Cardiac fibroblast (primary cell): ENCODE data around the gene SPO11.

Experiments
- DNase-seq, 2 donors: peaks; one replicate each; pipeline versions ENCODE4 v3.0.0 to v3.0.0-alpha.2; 2010; ENCODE audit warnings: low read depth in 2 of 2
- H3K4me3 ChIP-seq, 2 donors: replicated peaks in 1 of 2; 1 replicate in 1 of 2; 2 replicates in 1 of 2; pipeline ENCODE4 v1.5.1; 2011; ENCODE audit warnings: low read depth in 2 of 2, low read length in 2 of 2, mild to moderate bottlenecking in 2 of 2, moderate library complexity in 1 of 2
- TF ChIP-seq, protein P1 (sequence below): IDR thresholded peaks from one replicate; pipeline ENCODE4 v1.5.1; 2011; ENCODE audit warnings: low read depth, mild to moderate bottlenecking, low read length, inconsistent platforms

Gene SPO11

GRCh38 chr20:57329608-57330221 lies at the start of gene SPO11:
SPO11 (plus strand) TSS chr20:57329803; CDS start chr20:57329868, 65 bp downstream.
- H3K4me3 ChIP-seq = no peak within 1 kb of the TSS
- TF ChIP-seq, protein P1, sequence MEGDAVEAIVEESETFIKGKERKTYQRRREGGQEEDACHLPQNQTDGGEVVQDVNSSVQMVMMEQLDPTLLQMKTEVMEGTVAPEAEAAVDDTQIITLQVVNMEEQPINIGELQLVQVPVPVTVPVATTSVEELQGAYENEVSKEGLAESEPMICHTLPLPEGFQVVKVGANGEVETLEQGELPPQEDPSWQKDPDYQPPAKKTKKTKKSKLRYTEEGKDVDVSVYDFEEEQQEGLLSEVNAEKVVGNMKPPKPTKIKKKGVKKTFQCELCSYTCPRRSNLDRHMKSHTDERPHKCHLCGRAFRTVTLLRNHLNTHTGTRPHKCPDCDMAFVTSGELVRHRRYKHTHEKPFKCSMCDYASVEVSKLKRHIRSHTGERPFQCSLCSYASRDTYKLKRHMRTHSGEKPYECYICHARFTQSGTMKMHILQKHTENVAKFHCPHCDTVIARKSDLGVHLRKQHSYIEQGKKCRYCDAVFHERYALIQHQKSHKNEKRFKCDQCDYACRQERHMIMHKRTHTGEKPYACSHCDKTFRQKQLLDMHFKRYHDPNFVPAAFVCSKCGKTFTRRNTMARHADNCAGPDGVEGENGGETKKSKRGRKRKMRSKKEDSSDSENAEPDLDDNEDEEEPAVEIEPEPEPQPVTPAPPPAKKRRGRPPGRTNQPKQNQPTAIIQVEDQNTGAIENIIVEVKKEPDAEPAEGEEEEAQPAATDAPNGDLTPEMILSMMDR = no peak
- DNase-seq = no peak

DNA sequence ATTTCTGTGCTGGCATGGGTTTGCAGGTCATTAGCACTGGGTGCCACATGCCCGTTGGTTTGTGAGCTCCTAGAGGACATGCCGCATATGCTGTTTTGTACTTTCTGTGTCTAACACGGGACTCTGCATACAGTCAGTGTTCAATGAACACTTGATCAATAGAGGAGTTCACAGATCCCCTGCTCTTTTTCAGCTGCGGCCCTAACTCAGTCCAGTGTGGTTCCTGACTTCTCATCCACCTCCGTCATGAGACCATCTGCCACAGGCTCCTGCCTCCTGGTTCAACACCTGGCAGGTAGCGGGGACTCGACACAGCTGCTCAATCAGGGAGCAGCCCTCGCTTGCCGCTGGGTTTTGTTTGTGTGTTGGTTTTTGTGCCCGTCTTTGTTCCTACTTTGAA lies 49.4 kb upstream of the SPO11 start:
- H3K4me3 ChIP-seq = no peak overlapping the region
- no peak for DNase-seq
- TF ChIP-seq, protein P1 = no peak

DNA sequence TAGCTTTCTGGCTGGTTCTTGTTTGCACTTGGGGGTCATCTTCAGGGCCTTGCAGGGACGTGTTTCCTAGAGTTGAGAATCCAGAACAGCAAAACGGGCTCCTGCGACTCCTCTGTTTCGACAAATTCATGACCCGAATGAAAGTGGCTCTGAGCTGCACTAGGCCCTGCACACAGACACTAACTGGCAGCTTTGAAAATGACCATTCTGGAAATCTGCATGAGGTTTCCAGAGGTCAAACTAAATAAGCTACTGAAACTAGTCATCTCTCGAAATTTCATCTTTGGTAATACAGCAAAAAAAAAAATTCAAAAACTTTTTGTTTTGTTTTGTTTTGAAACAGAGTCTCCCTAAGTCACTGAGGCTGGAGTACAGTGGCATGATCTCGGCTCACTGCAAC lies 47.7 kb upstream of the SPO11 start:
- H3K4me3 ChIP-seq = no peak overlapping the region
- TF ChIP-seq, protein P1 = no peak
- DNase-seq = no peak

DNA sequence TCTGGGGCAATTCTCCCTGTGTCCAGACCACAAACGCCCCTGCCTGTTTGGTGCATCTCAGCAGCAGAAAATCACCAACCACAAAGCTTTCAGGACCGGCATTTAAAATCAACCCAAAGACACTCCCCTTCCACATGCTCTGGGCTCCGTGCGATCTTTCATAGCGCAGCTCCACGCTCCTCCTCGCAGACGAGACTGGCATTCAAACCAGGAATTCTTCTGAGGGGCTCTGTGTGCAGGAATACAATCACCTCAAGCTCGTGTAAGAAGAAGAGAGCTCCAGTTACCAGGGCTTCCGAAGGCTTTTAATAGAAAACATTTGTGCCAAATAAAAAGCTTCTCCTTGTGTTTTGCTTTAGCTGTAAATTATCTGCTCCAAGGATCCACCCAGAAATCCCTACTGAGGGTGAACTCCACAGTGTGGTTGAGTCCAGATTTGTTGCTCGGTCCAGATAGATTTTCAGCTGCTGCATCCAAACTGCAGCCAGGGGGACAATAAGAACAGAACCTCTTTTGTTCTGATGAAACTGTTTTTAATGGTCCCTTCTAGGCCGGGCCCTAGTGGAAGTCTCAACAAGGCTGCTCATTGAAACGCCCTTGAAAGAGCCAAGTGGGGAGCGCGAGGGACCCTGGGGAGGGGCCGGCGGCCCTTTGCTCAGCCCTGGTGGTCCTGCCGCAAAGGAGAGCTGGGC lies 46.8 kb upstream of the SPO11 start:
- DNase-seq = no peak
- TF ChIP-seq, protein P1 = no peak
- H3K4me3 ChIP-seq = no peak overlapping the region

DNA sequence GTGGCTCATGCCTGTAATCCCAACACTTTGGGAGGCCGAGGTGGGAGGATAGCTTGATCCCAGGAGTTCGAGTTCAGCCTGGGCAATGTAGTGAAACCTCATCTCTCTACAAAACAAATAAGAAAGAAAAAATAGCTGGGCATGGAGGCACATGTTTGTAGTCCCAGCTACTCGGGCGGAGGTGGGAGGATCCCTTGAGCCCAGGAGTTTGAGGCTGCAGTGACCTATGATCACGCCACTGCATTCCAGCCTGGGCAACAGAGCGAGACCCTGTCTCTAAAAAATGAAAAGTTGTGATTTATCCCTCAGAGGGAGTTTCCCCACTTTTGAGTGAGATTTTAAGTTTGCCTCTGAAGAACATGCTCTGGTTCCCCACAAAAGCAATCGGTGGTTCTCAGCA lies 45.7 kb upstream of the SPO11 start:
- H3K4me3 ChIP-seq = no peak overlapping the region
- TF ChIP-seq, protein P1 = no peak
- no peak for DNase-seq

GRCh38 chr20:57287007-57287880 lies 42.4 kb upstream of the SPO11 start:
- DNase-seq = no peak
- H3K4me3 ChIP-seq = no peak overlapping the region
- TF ChIP-seq, protein P1 = no peak
